SIG-M5 treated with dmso at 0.1 percent for 504 hours (cell line): ENCODE results near the gene NPHP4.

Experiments
- DNase-seq: peaks from one replicate; lab custom pipeline; 2025; ENCODE audit not compliant: unreplicated experiment; lab: John Stamatoyannopoulos, UW

Gene NPHP4

DNA sequence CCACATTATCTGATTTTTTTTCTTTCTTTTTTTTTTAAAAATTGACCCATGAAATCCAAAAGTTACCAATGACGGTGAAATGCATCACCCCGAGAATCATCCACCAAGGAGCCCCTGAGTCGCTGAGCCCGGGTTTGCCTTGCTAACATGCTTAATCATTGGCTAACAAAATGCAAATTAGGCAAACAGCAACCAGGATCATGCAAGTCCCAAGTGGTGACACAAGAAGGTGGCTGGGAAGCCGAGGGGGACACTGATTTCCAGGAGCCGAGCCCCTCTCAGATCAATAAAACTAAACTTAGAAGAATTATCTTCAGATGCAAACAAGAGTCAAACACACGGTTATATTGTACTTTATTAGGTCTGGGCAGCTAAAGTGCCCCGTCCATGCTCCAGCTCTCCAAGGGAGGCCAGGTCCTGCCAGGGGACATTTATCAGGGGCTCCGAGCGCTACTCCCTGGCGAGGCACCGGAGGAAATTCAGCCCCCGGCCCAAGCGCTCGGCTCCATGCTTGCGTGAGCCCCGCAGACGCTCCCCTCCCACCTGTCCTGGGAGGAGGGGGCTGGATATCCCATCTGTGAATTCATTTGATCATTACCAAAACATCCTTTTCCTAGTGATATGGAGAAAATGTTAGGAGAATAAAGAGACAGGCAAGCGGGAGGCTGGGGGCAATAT, 154.1 kb downstream of the NPHP4 start:
- DNase-seq: no peak

DNA sequence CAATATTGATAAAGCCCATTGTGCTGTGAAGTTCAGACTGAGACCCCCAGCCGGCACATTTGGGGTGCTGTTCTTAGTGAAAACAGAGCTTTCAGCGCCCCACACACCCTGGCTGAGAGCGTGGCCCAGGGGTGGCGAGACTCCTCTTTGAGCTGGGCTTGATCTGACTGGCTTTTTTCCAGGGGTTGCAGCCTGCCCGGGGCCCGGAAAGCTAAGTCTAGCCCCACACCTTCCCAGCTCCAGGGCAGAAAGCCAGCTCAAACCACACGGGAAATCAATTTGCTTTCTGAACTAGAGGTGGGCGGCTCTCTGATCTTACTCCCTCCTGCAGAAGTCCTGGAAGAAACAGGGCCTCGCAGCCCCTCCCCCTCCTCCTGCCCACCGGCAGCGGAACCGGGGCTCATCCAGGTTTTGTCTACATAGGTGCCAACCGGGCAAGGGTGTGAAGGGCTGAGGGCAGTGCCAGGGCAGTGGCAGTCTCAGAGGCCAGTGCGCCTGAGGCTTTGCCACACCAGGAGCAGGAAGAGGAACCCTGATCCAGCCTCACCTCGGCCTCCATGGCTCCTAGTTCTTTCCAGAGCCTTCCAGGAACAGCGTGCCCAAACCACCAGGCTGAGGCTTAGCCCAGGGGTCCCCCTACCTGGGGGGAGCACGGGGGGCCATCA, 155.3 kb downstream of the NPHP4 start:
- DNase-seq: no peak

DNA sequence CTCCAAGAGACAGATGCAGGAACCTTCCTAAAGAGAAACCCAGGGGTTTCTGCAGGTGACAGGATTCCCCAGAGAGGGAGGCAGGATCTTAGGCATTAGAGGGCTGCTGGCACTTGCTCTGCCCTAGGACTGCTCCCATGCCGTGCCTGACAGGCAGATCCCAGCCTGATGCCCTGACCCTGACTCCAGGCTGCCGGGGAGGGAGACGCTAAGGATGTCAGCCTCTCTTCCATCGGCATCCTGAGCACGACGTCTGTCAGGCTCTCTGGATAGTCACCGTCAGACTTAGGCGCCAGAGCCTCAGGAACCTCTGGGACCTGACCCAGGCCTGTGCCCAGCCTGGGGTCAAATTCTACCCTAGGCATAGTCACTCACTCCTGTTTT, 157.1 kb downstream of the NPHP4 start:
- no peak for DNase-seq

DNA sequence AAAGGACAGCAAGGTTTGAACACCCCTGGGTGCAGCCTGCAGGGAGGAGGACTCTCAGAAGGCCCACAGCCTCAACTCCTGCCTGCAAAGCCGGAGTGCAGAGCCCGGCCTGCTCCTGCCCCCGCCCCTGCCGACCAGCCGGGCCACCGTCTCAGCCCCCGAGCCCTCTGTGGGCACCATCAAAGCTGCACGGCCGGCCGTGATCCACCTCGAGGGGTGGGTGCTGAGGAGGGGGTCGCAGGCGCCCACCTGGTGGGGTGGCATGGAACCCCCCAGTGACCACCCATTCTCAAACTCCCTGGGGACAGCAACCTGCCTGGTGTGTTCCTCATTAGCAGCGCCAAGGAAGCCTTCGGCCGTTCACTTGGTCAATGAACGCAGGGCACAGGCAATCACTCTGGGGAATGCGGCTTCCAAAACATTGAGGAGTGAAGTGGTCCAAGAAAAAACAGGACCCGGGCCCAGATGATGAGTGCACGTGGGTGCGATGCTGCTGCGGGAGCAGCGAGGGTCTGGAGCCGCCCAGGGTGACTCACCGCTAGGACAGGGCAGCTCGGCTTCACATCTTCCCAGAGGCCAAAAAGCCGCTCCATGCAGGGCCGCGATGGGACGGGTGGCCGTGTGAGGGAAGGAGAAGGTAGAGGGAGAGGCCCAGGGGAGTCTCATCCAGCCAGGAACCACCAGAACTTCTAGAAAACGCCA, 157.6 kb downstream of the NPHP4 start:
- DNase-seq: no peak

DNA sequence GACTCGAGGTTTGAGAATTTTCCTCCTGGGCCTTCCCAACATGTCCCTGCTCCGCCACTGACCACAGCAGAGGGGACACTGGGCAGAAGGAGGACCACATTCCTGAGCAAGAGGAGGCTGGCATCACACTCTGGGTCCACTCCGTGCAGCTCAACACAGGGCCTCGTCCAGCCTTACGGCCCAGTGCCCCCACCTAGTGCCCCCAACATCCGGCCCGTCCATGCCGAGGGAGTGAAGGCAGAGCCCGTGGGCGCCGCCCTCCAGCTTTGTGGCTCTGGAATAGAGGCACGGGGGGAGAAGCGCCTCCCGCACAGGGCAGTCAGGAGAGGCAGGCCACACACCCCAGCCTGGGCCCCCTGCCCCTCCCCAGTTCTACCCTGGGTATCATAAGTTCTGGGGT, 158.3 kb downstream of the NPHP4 start:
- no peak for DNase-seq

DNA sequence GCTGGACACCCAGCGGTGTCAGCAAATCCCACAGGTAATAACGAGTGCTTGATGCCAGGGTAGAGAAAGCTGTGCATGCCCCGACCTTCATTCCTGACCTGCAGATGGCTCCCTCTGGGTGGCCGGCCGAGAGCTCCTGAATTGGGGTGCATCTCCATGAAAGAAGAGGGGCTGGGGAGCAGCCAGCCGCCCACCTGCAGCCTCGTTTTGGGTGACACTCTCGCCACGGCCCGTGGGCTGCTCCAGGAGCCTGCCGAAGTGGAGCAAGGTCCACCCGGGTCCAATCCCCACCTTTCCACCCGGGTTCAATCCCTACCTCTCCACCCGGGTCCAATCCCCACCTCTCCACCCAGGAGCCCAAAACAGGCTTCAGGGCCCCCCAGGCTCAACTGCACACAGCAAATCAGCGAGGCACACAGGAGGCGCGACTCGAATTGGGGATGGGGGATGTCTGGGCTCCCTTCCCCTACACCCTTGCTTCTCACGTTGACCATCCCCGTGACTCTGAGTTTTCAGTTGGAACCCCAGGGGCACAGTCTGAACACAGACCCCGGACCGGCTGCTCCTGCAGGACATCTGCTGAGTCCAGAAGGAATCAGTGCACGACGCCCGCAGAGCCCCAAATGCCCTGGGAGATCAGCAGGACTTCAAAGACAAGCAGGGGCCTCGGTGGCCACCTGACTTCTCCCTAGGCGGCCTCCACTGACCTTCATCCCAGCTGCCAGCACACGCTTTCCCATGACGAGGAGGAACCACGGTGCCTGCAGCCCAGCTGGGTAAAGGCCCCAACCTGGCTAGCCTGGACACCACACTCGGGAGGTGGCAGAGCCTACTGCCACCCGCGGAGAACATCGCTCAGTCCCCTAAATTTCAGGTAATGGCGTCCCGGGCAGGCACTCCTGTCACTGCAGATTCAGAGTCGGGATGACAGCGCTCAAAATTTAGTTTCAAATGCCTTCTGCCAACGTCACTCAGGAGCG, 159.0 kb downstream of the NPHP4 start:
- no peak for DNase-seq

DNA sequence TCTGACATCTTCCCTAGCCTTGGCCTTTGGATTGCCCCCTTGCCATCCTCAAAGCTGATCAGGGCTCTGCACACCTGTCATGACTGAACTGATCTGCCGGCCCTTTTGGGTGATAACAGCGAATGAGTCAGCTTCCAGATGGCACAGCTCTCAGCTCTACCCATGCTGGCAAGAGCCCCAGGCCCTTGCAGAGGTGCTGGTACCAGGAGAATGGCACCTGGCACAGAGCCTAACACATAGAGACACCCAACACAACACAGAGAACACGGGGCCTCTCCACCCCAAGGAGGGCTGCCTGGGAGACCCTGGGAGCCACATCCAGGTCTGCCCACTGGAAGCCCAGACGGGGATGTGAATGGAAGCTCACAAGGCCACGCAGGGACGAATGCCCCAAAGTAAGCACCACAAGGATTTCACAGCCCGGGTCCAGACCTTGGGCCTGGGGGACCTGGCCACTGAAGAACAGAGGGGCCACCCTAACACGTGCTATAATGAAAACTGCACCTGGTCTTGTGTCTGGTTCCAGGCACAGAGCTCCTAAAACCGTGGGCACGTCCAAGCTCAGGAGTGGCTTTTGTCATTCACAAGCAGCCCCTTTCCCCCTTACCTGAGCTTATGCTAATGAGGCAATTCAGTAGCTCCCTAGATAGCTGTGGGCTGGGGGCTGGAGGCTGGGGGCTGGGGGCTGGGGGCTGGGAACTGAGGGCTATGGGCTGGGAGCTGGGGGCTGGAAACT, 160.5 kb downstream of the NPHP4 start:
- no peak for DNase-seq

DNA sequence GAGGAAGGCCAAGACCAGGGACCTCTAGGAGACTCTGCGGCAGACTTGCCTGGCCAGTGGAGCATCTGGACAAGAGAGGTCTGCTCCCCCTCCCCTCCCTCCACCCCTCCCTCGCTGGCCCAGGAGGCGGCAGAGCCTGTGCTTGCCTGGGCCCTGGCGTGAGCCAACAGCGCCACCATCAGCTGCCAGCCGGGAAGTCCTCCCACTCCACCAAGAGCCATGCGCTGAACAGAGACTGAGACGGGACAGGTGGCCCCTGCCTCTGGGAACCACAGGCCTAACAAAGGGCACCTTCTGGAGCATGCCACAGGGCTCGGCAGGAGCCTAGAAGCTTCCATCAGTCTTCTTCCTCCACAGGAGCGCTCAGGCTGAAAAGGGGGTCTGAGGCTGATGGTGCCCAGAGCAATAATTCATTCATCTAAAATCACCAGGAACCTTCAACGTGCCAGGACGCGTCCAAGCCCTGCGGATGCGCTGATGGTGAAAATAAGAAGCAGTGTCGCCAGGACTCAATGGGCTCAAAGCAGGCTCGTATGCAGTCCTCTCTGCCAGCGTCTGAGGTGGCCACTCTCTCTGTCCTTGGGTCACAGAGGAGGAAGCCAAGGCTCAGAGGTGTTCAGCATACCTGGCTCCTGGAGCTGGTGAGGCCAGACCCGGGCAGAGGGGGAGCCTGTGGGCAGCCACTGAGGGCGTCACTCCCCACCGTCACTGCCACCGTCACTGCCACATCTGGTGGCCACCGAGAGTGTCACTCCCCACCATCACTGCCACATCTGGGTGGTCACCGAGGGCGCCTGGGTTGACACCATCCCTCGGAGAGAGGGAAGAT, 161.2 kb downstream of the NPHP4 start:
- no peak for DNase-seq

DNA sequence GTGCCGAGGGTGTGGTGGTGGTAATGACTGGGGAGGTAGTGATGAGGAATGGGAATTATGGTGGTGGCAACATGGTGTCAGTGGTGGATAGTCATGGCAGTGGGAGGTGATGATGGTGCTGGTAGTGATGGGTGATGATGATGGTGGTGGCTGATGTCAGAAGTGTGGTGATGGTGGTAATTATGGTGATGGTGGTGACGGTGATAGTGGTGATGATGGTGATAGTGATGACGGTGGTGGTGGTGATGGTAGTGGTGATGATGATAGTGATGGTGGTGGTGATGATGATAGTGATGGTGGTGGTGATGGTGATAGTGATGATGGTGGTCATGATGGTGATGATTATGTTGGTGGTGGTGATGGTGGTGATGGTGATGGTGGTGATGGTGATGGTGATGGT, 162.8 kb downstream of the NPHP4 start:
- no peak for DNase-seq

DNA sequence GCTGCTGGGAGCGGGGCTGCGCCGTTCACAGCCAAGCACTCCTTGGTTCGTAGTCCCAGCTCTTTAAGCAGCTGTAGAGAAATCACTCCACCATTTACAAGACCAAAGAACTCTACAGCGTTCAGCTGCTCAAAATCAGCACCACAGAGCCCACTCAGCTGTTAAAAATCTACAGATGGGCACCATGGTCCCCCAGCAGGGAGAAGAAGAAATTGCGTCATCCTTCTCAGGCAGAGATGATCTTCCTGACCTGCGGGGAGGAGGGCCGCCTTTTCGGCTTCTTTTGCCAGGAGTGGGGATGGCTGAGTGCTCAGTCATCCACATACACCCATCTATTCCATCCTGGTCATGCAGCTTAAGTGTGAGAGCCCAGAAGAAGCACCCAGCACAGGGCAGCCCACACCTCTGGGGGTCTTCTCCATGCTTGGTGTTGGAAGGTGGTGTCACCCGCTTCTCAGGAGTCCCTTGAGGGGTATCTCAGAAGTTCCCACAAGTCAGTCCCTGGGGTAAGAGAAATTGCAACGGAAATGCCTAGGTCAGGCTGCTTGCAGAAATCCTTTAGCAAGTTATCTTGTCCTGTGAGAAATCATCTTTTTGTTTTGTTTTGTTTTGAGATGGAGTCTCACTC, 163.8 kb downstream of the NPHP4 start:
- no peak for DNase-seq

DNA sequence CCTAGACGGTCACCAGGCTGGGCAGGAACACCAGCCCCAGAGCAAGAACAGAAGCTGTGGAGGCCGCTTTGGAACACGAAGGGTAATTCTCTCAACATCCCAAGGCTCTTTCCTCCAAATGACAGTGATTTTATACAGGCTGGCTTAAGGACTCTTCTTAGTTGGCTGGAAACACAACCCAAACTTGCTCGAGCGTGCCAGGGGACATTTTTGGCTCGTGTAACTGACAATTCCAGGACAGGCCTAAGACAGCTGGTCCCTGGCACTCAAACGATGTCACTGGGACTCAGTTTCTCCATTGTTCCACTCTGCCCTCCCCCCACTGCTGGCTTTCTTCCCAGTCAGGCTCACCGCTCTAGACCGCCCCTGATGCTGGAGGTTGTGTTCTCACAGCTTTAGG, 164.7 kb downstream of the NPHP4 start:
- DNase-seq: no peak

DNA sequence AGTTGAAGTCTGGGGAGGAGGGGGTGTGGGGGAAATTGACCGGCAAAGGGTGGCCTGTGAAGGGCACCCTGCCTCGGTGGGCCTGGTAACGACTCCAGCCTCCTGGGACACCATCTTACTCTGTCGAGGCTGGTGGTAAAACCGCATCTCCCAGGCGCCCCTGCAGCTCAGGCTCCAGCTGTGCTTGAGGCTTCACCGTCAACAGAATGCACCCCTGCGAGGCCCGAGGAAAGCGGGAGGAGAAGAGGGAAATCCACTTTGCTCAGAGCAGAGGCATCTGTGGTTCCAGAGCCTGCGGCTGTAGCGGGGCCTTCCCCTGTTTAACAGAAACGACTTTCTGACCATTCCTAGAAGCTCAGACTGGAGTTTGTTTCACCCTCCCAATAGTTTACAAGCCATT, 165.6 kb downstream of the NPHP4 start:
- DNase-seq: no peak

DNA sequence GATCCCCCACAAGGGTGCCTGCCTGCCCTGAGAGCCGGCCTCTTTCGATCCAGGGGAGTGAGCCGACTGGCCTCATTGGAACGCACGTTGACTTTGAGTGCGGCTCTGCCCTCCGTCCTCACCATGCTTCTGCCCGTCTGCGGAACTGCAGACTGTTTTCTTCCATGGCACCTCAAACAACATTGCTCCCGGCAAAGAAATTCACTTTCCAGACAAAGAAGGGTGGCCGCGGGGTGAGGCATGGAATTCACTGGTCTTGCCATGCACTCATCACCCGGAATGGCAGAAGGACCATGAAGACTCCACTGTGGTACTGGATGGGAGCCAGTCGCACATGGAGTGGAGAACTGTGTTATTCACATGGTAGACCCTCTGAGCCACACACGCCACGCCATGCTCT, 169.5 kb downstream of the NPHP4 start:
- DNase-seq: no peak

DNA sequence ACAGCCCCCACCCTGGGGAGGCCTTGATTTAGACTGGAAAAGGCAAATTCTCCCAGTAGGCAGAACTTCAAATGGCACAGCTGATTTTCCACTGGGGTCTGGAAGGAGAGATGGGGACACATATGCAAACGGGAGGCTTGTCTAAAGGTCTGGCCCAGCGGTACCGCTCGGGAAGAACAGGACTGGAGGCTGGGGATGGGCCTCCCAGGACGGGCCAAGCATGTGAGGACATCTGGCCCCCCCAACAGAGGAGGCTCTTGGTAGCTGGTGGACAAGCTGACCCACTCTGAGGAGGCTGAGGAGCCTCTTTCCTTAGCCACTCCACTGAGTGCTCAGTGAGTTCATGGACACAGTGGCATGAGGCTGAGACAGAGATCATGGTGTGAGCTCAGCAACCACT, 170.0 kb downstream of the NPHP4 start:
- no peak for DNase-seq

DNA sequence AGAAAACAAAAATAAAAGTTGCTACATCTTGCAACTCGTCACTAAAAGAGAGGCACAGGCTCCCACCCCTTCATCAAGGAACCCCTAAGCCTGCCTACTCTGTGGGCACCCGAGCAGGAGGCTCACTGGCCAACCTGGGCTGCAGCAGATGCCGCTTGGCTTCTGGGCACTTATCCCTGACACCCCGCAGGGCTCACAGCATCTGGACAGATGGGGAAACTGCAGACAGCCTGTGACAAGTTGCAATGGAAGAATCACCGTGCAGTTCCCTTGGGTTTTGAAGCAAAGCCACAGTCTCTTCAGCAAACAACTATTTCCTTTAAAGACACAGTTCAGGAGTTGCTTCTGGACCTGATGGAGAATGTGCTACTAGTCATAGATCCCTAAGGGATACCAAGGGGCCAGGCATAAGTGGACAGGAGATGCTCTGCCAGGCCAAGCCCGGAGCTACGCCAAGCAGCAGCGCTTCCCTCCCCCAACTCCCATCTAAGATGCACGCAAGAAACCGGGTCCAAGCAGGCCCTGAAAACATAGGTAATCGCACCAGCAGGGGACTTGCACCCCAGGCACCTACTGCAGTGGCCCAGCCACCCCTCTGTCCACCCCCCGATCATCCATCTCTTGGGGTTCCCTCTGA, 170.6 kb downstream of the NPHP4 start:
- DNase-seq: no peak

DNA sequence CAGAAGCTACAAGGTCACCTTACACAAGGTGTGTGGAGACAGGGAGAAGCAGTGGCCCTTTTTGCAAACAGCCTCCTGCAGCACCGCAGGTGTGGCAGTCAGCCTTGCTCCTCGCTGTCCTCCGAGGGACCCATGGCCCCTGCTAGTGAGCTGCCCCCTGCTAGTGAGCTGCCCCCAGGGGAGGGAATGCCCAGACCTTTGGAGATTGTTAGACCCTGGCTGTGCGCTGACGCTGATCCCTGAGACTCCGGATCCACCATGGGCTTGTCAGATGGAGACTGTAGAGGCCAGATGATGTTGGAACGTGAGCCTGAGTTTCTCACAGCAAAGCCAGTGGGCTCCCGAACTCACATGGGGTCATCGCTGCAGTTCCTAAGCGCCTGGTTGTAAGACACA, 172.2 kb downstream of the NPHP4 start:
- DNase-seq: no peak

DNA sequence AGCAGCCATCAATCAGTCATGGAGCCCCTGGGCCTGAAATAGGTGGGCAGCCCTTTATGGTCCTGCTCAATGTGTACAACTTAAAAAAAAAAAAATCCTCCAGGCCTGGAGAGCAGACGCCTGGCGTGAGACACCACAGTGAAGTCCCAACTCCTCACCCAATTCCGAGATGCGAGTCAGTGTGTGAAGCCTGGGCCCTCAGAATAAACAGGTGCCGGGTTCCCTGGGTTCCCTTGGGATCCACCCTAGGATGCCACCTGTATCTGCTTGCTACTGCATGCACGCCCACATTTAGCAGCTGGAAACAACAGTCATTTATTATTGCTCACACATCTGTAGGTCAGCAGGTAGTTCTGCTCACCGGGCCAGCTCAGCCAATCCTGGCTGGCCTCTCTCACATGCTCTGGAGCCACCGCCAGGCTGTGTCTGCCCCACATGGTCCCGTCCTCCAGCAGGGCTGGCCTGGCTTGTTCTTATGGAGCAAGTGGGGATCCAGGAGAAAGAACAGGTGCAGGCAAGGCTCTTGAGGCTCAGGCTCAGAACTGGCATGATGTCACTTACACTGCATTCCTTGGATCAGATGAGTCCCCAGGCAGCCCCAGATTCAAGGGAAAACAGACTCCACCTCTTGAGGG, 172.7 kb downstream of the NPHP4 start:
- no peak for DNase-seq

DNA sequence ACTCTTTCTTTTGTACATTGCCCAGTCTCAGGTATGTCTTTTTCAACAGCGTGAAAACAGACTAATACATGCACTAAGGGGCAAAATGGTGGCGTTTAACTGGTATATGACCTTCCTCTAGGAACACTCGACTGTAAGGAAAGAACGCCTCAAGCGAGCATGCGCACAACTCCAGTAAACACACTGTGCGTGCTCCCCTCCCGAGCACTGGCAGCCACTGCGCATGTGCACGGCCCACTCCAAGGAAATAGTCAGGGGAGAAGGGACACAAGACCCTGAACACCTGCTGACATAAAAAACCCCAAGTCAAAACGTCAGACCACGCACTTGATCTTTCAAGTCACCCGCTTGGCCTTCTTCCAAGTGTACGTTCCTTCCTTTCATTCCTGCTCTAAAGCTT, 173.5 kb downstream of the NPHP4 start:
- no peak for DNase-seq
